Peyer's patch (tissue), 4 donors: ENCODE measurements around the gene STING1.

ENCODE experiments used
- CTCF ChIP-seq, 6 experiments: fragments of 450-650 bp in 4 of 6; fragments of 200-600 bp in 2 of 6; sonication (generic) in 1 of 6; IDR thresholded peaks; one replicate each; pipeline ENCODE4 v1.5.1; 2017 to 2019; ENCODE audit warnings: antibody characterized with exemption in 6 of 6, mild to moderate bottlenecking in 3 of 6, moderate library complexity in 1 of 6
- POLR2A ChIP-seq, 2 donors: fragments of 450-650 bp; IDR thresholded peaks; one replicate each; pipeline ENCODE4 v1.5.1; 2017; ENCODE audit warnings: antibody characterized with exemption in 2 of 2, mild to moderate bottlenecking in 2 of 2, moderate library complexity in 2 of 2

DNA sequence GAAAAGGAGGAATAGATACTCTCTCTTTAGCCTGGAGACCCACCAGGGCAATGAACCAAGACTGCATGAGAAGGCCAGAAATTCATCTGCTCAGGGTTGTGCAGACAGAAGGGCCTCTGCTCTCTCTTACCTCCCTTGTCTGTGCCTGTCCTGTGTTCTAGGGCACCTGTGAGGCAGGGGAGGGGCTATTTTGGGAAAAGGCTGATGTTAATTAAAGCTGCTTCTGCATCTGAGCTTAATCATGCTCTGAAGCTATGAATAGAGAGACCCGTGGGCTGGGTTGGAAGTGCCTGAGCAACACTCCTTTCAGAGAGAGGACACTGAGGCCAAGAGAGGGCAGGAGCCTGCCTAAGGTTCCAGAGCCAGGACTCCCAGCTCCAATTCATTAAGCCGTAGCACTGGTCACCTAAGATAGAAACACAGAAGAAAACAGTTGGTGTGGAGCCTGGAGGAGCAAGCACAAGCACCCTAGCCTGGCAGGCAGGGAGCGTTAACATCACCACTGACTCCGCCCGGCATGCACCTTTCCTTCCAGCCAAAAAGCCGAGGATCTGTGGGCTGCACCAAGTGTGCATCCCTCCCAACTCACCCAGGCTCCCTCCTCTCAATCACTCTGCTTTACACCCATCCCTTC, 31.4 kb upstream of the STING1 start:
- TF ChIP-seq CTCF (IDR thresholded peaks at IDR 0.05) (no peak), POLR2A (IDR thresholded peaks at IDR 0.05) (no peak)
